HG02840 (cell line): ENCODE results near the gene RSF1.

Source experiments
- ATAC-seq: cut with Tn5 transposase; IDR thresholded peaks from one replicate; pipeline ENCODE4 v1.9.1; 2021; ENCODE audit warnings: mild to moderate bottlenecking, moderate library complexity, moderate number of reproducible peaks; ENCODE audit not compliant: unreplicated experiment, low FRiP score

RSF1 gene

DNA sequence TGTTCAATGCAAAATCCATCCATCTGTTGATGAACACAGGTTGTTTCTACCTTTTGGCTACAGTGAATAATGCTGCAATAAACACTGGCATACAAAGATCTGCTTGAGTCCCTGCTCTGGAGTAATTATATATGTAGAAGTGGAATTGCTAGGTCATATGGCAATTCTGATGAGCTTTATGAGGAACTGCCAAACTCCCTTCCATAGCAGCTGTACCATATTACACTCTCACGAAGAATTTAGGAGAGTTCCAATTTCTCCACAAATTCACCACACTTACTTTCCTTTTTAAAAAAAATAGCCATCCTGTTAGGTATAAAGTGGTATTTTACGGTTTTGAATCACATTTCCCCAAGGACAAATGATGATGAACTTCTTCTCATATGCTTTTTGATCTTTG, 62.2 kb downstream of the RSF1 start:
- no peak for ATAC-seq

DNA sequence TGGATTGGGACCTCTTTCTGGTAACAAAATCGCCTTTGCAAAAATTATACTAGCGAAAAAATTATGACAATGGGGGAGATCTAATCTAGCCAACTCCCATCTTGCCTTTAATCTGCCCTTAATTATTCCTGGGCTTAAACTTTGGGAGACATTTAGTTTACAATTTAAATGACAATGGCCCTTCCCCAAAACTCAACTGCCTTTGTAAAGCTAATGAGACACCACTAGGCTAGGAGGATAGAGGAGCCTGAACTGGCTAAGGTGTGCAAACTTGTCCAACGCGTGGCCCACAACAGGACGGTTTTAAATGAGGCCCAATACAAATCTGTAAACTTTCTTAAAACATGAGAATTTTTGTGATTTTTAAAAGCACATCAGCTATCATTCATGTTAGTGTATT, 67.3 kb downstream of the RSF1 start:
- no peak for ATAC-seq

DNA sequence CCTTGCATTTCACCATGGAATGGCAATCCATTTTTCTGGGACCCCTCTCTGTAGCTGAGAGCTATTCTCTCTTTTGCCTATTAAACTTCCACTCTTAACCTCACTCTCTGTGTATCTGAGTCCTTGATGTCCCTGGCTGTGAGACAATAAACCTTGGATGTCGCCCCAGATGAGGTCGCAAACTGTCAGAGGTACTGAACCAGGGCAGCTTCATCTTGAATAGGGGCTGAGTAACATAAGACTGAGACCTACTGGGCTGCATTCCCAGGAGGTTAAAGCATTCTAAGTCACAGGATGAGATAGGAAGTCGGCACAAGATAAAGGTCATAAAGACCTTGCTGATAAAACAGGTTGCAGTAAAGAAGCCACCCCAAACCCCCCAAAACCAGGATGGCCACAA, 68.0 kb downstream of the RSF1 start:
- no peak for ATAC-seq

DNA sequence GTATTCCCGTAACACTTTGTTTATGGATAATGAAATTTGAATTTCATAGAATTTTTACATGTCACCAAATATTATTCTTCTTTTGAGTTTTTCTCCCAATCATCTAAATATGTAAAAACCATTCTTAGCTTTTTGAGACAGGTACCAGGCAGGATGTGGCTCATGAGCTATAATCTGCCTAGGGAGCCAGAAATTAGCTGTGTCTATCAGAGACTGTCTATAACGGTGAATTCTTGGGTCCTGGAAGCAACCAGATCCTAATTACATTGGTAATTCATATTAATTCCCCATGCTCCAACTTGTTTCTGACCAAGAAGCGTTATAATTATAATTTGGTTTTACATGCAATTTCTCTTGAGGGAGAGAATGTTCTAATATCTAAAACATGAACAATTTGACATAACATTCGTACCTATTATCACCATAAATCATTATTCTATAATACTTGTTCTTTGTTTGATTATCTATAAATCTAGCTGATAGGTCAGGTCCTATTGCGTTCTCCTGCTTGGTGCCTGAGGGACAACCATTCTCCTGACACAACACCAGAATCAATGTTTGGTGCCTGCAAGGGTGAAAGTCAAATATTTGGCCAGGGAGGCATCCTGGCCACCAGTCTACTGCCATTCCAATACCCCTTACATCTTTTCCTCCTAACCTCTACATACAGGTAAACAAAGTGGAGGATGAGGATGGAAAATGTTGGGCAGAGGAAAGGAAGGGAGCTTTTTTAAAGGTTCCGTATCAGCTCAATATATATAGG, 69.9 kb downstream of the RSF1 start:
- ATAC-seq, result no peak

DNA sequence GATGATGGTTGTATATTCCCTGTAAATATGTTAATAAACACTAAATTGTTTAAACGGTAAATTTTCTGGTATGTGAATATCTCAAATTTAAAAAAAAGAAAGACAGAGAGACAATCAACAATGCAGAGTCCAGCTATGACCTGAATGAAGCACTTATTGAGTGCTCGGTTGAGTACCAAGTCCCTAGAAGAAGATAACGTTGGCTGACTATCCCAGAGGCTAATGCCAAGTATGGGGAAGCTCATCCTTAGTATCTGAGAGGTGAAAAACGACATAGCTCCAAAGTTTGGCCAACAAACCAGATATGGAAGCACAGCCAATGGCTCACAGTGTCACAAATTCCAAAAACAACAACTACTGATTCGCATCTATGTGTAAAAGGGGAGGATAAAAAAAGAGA, 71.3 kb downstream of the RSF1 start:
- ATAC-seq, result no peak

DNA sequence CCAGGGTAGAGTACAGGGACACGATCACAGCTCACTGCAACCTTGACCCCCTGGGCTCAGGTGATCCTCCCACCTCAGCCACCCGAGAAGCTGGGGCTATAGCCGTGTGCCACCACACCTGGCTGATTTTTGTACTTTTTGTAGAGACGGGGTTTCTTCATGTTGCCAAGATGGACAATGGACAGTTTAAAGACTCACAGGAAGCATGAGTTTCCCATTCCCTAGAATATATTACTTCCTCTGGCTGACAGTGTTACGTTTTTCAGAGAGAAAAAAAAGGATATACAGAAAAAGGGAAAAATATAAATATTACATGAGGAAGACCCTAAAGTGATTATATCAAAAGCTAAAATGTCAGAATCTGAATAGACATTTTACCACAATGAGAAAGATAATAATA, 72.3 kb downstream of the RSF1 start:
- no peak for ATAC-seq

DNA sequence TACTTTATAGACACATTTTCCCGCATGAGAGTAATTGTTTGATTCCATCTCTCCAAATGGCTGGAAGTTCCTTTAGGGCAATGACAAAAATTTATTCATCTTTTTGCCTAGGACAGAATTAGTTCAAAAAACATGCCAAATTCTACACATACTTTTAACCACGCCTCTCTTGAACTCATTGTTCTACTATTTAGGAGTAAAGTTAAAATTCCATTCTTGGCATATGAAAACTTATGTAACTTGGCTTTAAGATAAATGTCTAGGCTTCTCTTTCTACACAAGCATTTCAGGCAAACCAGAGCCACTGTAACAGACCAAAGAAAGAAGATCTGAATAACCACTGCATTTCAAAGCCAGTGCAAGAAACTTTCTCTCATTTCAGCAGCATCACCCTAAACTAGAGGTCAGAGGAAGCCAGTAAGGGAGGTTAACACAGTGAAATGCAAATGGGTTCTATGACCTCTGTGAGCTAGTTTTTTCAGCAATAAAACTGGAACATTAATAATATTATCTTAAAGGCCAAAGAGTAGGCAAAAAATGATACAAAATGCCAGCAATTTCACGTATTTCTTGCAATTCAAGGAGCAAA, 73.0 kb downstream of the RSF1 start:
- no peak for ATAC-seq

DNA sequence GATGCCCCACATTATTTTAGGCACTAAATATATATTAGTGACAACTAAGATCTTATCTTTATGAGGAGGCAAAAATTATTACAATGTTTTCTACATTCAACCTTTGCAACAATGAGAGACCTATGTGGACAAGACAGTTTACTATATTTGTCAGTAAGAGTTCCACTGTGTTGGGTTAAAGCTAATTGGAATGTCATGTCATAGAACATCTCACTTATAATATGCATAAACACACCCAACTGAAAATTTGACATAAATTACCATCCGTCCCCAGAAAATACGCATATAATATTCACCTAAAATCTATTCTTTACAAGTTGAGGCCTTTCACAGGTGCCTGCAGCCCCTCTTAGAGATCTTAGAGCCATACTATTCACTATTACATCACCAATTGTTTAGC, 84.0 kb downstream of the RSF1 start:
- no peak for ATAC-seq

DNA sequence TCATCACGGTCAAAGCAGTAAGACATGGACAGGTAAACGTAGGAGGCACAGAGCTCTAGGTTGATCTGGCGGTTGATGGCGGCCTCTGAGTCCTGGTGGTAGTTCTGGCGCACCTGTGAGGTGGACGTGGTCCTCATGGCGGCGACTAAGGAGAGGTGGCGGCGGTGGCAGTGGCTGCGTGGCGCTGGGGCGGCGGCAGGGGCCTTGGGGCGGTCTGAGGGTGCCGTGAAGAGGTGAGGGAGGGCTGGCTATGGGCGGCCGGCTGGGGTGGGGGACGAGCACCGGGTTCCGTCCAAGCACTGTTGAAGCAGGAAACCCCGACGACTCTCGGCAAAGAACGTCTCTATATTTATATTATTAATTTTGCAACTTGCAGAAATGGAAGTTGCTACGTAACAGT, 85.6 kb downstream of the RSF1 start:
- no peak for ATAC-seq

DNA sequence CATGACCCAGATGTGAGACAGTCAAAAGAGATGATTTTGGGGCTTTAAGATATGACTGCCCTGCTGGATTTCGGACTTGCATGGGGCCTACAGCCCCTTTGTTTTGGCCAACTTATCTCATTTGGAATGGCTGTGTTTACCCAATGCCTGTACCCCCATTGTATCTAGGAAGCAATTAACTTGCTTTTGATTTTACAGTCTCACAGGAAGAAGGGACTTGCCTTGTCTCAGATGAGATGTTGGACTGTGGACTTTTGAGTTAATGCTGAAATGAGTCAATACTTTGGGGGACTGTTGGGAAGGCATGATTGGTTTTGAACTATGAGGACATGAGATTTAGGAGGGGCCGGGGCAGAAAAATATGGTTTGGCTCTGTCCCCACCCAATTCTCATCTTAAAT, 88.4 kb downstream of the RSF1 start:
- no peak for ATAC-seq

DNA sequence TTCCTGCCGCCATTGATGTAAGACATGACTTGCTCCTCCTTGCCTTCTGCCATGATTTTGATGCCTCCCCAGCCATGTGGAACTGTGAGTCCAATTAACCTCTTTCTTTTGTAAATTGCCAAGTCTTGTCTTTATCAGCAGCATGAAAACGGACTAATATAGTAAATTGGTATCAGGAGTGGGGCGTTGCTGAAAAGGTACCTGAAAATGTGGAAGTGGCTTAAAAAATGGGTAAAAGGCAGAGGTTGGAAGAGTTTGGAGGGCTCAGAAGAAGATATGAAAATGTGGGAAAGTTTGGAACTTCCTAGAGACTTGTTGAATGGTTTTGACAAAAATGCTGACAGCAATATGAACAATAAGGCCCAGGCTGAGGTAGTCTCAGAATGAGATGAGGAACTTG, 89.7 kb downstream of the RSF1 start:
- no peak for ATAC-seq

DNA sequence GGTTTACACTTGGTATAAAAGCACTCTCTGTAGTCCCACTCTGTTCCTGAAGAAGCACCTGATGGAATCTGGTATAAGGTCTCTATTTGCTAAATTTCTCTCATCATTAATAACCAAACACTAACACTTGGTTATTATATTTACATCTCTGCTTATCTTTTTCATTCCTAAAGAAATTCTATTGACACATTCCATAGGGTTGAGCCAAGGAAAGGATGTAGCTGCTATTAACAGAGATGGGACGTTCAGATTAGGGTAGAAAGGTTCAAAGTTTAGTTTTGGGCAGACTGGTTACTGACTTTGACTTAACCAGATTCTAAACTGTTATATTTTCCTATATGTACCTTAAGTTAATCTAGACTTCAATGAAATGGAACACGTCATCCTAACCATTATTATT, 91.5 kb downstream of the RSF1 start:
- no peak for ATAC-seq

DNA sequence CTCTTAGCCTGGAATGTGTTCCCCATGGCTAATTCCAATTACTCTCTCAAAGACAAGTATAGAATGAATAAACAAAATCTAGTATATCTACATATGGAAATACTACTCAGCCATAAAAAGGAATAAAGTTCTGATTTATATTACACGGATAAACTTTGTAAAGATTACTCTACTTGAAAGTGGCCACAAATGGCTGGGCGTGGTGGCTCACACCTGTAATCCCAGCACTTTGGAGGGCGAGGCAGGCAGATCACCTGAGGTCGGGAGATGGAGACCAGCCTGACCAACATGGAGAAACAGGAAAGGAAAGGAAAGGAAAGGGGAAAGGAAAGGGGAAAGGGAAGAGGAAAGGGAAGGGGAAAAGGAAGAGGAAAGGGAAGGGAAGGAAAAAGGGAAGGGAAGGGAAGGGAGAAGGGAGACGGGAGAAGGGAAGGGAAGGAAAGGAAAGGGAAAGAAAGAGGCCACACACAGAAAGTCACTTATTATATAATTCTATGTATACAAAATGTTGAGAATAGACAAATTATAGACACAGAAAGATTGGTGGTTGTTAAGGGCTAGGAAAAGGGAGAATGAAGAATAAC, 92.2 kb downstream of the RSF1 start:
- no peak for ATAC-seq

DNA sequence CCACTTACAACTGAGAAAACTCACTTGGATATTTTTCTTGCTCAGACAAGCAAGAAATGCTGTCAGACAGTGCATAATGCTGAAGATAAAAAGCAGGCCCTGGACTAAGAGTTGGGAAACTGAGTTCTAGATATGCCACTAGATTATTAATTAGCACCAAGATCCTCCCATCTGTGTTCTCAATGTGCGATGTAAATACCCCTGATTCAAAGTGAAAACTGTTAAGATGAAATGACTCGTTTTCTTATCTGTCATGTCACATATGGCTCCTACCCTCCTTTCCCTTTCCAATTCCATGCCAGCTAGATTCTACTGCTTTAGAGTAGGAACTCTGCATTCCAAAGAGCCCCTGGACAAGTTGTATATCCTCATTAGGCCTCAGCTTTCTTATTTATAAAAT, 94.0 kb downstream of the RSF1 start:
- ATAC-seq, result no peak

DNA sequence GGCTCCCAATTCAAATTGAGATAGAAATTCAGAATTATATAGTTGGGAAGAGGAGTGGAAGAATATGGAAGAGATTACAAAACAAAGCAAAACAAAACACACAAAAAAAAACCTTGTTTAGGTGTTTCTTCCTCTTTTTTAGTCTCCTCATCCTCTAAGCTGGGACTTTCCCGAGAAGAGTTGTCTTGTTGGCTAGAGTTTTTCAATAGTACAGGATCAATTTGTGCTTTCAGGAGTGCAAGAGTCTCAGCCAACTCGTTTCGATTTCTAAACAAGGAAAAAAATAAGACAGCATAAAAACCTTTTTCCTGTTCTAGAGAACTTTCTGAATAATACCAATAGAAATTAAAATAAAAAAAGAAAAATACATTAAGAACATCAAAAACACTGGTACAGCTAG, 95.1 kb downstream of the RSF1 start:
- no peak for ATAC-seq

DNA sequence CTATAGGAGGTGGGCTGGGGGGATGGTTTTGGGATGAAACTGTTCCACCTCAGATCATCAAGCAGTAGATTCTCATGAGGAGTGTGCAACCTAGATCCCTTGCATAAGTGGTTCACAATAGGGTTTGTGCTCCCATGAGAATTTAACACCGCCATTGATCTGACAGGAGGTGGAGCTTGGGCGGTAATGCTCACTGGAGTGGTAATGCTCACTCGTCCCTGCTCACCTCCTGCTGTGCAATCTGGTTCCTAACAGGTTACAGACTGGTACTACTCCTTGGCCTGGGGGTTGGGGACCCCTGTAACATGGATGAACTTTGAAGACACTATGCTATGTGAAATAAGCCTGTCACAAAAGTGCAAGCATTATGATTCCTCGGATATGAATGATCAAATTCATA, 95.9 kb downstream of the RSF1 start:
- ATAC-seq, result no peak

DNA sequence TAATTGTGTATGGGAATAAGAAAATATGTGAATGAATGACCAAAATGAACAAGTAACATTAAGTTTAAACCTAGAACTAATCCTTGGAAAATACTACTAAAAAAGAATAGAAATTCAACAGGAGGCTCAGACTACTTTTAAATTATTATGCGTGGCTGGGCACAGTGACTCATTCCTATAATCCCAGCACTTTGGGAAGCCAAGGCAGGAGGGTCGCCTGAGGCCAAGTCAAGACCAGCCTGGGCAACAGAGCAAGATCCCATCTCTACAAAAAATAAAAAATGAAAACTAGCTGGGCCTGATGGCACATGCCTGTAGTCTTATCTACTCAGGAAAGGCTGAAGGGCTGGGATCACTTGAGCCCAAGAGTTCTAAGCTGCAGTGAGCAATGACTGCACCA, 97.5 kb downstream of the RSF1 start:
- no peak for ATAC-seq

DNA sequence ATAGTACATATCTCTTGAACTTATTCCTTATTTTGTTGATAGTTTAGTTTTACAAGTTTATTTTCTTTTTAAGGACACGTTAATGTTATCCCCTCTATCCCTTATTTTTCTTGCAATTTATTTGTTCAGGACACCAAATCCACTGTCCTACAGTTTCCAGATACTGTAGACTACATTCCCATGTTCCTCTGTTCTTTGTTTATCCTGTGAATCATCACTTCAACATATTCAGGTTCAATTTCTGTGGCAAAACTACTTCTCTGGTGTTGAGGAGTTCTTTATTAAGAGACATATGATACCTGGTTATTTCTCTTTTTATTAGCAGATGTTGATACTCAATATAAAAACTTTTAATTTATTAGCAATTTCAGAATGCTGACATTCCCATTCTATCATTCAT, 110.2 kb downstream of the RSF1 start:
- no peak for ATAC-seq

DNA sequence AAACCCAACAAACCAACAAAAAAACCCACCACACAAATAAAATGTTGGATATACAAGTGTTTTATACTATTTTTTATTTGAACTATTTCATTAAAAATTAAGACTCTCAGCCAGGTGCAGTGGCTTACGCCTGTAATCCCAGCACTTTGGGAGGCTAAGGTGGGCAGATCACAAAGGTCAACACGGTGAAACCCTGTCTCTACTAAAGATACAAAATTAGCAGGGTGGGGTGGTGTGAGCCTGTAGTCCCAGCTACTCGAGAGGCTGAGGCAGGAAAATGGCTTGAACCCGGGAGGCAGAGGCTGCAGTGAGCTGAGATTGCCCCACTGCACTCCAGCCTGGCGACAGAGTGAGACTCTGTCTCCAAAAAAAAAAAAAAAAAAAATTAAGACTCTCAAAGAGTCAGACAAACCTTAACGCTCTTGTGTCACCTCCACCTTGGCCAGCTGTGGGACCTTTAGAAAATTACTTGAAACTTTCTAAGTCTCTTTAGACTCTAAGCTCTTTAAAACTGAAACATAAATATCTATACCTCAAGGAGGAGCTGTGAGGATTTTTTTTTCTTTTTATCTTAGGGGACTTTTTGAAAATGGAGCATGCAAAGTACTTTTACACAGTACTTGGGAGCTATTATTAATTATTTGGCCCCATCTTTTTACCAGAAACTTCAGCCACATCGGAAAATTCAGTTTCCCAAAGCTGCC, 114.5 kb downstream of the RSF1 start:
- no peak for ATAC-seq

DNA sequence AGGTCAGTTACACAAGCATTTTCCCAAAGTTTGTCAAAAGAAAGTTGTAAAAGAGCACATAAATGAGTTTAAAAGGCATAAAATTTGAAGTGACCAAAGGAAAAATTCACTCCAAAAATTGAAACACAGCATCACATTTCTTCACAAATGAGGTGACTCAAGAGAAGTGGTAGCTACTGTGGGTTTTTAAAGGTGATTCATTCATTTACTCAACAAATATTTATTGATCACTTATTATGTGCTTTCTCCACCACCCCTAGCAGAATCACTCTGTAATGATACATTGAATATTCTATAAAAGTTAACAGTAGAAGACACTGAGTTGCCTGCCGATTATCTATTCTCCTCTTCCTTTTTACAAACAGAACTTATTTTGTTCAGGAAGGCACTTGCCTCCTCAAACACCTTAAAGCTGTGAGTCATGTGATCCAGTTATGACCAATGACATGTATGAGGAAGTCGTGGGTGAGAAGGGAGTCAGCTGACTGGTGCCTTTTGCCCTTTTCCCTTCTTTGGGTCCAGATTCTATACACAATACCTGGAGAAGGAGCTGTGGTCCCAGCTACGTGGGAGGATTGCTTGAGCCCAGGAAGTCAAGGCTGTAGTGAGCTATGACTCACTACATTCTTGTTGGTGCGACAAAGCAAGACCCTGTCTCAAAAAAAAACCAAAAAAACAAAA, 115.2 kb downstream of the RSF1 start:
- ATAC-seq, result no peak

DNA sequence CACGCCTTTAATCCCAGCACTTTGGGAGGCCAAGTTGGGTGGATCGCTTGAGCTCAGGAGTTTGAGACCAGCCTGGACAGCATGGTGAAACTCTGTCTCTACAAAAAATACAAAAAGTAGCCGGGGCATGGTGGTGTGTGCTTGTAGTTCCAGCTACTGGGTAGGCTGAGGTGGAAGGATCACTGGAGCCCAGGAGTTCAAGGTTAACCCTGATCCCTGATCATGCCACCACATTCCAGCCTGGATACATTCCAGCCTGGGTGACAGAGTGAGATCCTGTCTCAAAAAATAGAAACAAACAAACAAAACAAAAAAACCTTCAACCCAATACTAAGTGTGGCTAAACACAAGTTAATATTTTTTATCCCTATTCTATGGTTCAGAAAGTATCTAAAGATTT, 116.5 kb downstream of the RSF1 start:
- no peak for ATAC-seq
